Activated CD8-positive, alpha-beta T cell treated with anti-CD3 and anti-CD28 coated beads, Interleukin-2, amount 10 ng/mL, durations not matched to agents 7 days and 5 days (primary cell): Measurements from ENCODE around the gene CA12. TPM values are rescaled to one million over a fixed set of nuclear protein-coding genes. Genes with fewer than 3 reads are reported as not detected.

Experiments used
- ATAC-seq: fragments of 150-1000 bp; cut with Tn5 transposase; one replicate; pipeline ENCODE4 v1.10.0; 2021; ENCODE audit warnings: moderate library complexity
- CTCF ChIA-PET: fragments of 350-600 bp; sonication (Branson Sonifier 250); formaldehyde crosslinking; loops from one replicate; lab custom pipeline; 2021; ENCODE audit warnings: antibody characterized with exemption; lab: Charles Lee
- POLR2A ChIA-PET: fragments of 350-600 bp; sonication (Branson Sonifier 250); formaldehyde crosslinking; loops from one replicate; lab custom pipeline; 2021; ENCODE audit warnings: antibody characterized with exemption; lab: Charles Lee
- DNase-seq: peaks from one replicate; pipeline ENCODE4 v3.0.0-alpha.2; 2020
- H3K27ac Mint-ChIP-seq: one replicate; pipeline ENCODE4 v1.8.0; 2021; ENCODE audit warnings: mild to moderate bottlenecking, mixed read lengths
- H3K27me3 Mint-ChIP-seq: one replicate; pipeline ENCODE4 v1.8.0; 2021; ENCODE audit warnings: low read depth, mixed read lengths
- H3K36me3 Mint-ChIP-seq: one replicate; pipeline ENCODE4 v1.8.0; 2021; ENCODE audit warnings: low read depth, mixed read lengths
- H3K4me1 Mint-ChIP-seq: one replicate; pipeline ENCODE4 v1.8.0; 2021; ENCODE audit warnings: low read depth, mixed read lengths
- H3K4me3 Mint-ChIP-seq: one replicate; pipeline ENCODE4 v1.8.0; 2021; ENCODE audit warnings: mild to moderate bottlenecking, mixed read lengths
- H3K9me3 Mint-ChIP-seq: one replicate; pipeline ENCODE4 v1.8.0; 2022; ENCODE audit warnings: mixed read lengths; ENCODE audit not compliant: insufficient read depth
- total RNA-seq, 2 experiments: library from RNA; stranded (reverse); gene quantifications; one replicate each; pipeline ENCODE4 v1.2.3, GENCODE V29; 2021

CA12 gene
- total RNA-seq, 2 experiments from 2014 or later = not detected

DNA sequence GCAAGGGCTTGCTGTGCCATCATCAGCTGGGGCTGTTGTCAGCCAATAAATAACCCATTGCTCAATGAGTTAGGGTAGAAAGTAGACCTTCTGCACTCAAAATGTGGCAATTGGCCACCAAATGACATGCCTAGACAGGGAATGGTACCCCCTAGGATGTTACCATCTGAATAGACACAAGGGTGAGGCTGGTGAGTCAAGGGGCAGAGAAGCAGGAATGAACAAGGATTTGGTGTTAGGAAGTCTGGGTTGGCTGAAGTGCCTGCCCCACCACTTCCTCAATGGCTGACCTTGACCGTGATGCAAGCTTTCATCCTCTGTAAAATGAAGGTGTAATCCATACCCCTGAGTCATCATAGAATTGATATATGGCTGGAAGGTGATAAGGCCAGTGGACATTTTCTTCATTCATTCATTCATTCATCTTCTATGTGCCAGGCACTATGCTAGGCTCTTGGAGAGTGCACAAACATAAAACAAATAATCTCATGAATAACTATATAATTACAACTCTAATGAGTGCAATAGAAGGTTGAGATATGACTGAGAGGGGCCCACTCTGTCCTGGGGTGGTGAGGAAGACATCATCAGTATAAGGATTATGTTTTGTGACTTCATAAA is 4.4 kb upstream of the CA12 start:
- Mint-ChIP-seq H3K36me3 (no peaks in the 10 kb centered on the region), H3K9me3 (no peaks in the 10 kb centered on the region), H3K4me3 (no peak overlapping the region), H3K4me1 (peaks cover 8% of the 10 kb centered on the region), H3K27me3 (peaks cover 59% of the 10 kb centered on the region), H3K27ac (no peak overlapping the region)
- POLR2A ChIA-PET = interaction anchor here (0.5 kb wide), 1 partner anchor 1266 kb away, joined by 4 read pairs; no protein-coding TSS in a partner anchor
- CTCF ChIA-PET = no interaction called here
- DNase-seq = no peak
- ATAC-seq = no peak

DNA sequence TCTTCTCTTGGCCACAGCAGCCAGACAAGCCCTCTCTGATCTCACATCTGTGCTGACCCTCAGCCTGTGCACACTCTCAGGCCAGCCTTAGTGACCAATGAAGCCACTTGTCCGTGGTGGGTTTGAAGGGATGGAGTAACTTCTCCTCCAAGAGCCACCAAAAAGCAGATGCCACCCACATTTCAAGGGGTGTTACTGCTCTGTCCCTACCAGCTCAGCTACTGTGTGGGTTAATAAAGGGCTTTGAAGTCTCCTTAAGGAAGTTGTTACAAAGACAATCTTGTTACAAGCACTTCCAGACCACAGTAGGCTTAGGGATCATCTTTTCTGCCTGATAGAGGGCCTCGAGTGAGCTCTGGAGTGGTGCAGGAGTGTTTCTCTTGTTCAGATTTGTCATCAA is 3.3 kb upstream of the CA12 start:
- H3K4me3 Mint-ChIP-seq = no peak overlapping the region
- ATAC-seq = no peak
- H3K27me3 Mint-ChIP-seq = peaks cover 67% of the 10 kb centered on the region
- peaks cover 11% of the 10 kb centered on the region for H3K4me1 Mint-ChIP-seq
- POLR2A ChIA-PET = no interaction called here
- CTCF ChIA-PET = no interaction called here
- no peaks in the 10 kb centered on the region for H3K9me3 Mint-ChIP-seq
- DNase-seq = no peak
- no peak overlapping the region for H3K27ac Mint-ChIP-seq
- no peaks in the 10 kb centered on the region for H3K36me3 Mint-ChIP-seq

DNA sequence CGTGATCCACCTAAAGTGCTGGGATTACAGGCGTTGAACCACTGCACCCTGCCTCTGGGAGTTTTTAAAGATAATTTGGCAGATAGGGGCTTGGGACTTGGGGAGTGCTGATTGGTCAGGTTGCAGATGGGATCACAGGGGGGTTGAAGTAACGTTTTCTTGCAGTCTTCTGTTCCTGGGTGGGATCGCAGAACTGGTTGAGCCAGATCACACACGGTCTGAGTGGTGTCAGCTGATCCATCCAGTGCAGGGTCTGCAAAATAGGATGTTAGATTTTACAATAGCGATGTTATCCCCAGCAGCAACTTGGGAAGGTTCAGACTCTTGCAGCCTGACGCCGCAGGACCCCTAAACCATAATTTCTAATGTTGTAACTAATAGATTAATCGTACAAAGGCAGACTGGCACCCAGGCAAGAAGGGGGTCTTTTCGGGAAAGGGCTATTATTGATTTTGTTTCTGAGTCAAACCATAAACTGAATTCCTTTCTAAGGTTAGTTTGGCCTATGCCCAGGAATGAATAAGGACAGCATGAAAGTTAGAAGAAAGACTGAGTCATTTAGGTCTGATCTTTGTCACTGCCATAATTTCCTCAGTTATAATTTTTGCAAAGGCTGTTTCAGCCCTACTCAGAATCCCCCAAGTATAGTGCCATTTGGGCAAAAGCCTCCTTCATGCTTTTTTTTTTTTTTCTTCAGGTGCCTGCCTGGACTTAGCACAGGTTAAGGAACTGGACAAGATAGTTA is 1.5 kb upstream of the CA12 start:
- H3K36me3 Mint-ChIP-seq = no peaks in the 10 kb centered on the region
- CTCF ChIA-PET = no interaction called here
- H3K9me3 Mint-ChIP-seq = no peaks in the 10 kb centered on the region
- ATAC-seq (no peak), DNase-seq (no peak)
- H3K27ac Mint-ChIP-seq = no peak overlapping the region
- H3K4me3 Mint-ChIP-seq = no peak overlapping the region
- H3K4me1 Mint-ChIP-seq = peaks cover 11% of the 10 kb centered on the region
- POLR2A ChIA-PET = no interaction called here
- H3K27me3 Mint-ChIP-seq = peaks cover 70% of the 10 kb centered on the region

DNA sequence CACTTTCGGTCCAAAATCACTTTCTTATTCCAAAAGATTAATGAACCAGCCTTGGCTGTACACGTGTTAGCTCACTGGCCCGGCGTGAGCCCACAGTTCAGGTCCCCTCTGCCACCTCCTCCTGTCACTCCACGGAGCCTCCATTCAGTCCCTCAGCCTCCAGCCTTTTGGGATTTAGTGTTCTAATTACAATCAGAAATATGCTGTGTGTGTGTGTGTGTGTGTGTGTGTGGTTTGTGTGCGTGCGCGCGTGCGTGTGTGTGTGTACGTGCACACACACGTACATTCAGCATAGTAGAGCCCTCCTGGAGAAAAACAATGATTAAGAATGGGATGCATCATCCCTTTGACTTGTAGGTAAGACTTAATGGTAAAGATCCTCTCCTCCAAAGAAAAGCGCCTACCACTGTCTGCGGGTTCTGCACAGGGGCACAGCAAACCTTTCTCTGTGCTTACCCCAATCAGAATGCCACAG is 801 bp downstream of the CA12 start:
- peaks cover 11% of the 10 kb centered on the region for H3K4me1 Mint-ChIP-seq
- H3K36me3 Mint-ChIP-seq = no peaks in the 10 kb centered on the region
- DNase-seq (no peak), ATAC-seq (no peak)
- H3K27ac Mint-ChIP-seq = no peak overlapping the region
- peak overlapping the region; percentile 56 for H3K4me3 Mint-ChIP-seq
- ChIA-PET POLR2A (no interaction called here), CTCF (no interaction called here)
- H3K9me3 Mint-ChIP-seq = no peaks in the 10 kb centered on the region
- H3K27me3 Mint-ChIP-seq = peaks cover 64% of the 10 kb centered on the region

DNA sequence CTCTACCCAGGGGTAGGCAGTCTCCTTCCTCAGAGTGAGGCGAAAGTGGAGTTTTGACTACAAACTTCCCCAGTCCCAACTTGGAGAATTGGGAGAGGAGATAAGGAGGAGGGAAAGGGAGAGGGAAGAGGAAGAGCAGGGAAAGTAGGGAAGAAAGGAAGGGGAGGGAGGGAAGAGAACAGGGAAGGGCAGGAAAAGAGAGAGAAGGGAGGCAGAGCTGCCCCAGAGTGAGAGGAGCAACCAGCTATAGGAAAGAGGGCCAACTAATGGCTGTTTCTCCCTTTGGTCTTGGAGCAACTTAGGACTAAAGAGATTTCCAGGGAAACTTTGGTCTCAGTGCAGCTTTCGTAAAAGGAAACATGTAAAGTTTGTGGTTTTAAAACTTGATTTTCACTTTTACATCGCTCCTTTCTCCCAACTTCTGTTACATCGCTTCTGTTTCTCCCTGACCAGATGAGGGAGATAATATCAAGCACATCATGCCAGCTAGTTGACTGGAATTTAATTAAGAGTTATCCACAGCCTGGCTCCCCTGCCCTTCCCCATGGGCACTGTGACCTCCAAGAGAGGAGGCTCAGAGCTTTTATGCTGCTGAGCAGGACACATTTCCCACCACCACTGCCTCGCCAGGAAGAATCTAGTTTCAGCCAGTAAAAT is 1.4 kb downstream of the CA12 start:
- POLR2A ChIA-PET = no interaction called here

DNA sequence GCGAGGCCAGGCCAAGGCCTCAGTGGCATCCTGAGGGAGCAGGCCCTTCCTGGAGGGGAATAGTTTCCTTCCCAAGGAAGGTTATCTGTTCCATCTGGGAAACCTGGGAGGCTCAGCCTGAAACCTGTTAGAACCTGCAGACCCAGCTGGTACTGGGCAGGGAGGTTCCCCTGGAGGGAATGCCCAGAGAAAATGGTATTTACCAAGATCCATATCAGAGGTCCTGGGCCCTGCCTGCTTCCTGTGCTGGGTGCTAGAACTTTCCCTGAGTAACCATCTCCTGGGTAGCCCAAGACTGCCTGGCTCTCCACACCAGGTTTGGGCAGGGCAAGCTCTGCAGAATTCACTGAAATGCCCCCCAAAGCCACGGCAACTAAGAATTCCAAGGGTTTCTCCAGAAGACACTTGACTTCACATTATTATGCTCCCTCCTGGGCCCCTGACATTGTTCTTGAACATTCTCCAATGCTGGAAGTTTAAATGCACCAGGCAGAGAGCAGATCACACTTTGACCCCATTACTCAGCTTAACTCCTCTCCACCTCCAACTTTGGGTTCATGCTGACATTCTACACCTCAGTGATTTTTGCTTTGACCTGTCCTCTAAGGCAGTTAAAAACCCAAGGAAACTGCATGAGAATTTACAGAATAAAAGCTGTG is 2.0 kb downstream of the CA12 start:
- Mint-ChIP-seq H3K4me1 (peaks cover 17% of the 10 kb centered on the region), H3K27me3 (peaks cover 55% of the 10 kb centered on the region), H3K4me3 (no peak overlapping the region), H3K36me3 (no peaks in the 10 kb centered on the region), H3K27ac (no peak overlapping the region), H3K9me3 (no peaks in the 10 kb centered on the region)
- DNase-seq (no peak), ATAC-seq (no peak)
- POLR2A ChIA-PET = no interaction called here
- CTCF ChIA-PET = no interaction called here

More for the DNA sequence above, 1.4 kb downstream of the CA12 start:
- no peak overlapping the region for H3K27ac Mint-ChIP-seq
- ATAC-seq (no peak), DNase-seq (no peak)
- peaks cover 61% of the 10 kb centered on the region for H3K27me3 Mint-ChIP-seq
- no peak overlapping the region for H3K4me3 Mint-ChIP-seq
- no peaks in the 10 kb centered on the region for H3K9me3 Mint-ChIP-seq
- H3K4me1 Mint-ChIP-seq = peaks cover 11% of the 10 kb centered on the region
- CTCF ChIA-PET = no interaction called here
- H3K36me3 Mint-ChIP-seq = no peaks in the 10 kb centered on the region

DNA sequence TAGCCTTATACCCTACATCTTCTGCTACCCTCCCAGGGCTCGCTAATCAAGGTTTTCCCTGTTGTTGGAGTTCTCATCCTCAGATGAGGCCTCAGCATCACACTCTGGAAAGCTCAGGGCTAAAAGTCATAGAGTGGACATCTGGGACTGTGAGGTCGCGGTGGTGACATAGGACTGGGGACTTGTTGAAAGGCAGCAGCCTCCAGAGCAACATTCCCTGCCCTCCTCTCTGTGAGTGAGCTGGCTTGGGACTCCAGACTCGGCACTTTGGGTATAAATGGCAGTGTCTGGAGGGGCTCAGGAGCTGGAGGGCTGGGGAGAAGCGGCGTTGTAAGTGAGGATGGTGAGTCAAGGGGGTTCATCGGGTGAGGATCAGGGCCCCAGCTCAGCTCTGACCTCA is 2.7 kb downstream of the CA12 start:
- POLR2A ChIA-PET = no interaction called here

DNA sequence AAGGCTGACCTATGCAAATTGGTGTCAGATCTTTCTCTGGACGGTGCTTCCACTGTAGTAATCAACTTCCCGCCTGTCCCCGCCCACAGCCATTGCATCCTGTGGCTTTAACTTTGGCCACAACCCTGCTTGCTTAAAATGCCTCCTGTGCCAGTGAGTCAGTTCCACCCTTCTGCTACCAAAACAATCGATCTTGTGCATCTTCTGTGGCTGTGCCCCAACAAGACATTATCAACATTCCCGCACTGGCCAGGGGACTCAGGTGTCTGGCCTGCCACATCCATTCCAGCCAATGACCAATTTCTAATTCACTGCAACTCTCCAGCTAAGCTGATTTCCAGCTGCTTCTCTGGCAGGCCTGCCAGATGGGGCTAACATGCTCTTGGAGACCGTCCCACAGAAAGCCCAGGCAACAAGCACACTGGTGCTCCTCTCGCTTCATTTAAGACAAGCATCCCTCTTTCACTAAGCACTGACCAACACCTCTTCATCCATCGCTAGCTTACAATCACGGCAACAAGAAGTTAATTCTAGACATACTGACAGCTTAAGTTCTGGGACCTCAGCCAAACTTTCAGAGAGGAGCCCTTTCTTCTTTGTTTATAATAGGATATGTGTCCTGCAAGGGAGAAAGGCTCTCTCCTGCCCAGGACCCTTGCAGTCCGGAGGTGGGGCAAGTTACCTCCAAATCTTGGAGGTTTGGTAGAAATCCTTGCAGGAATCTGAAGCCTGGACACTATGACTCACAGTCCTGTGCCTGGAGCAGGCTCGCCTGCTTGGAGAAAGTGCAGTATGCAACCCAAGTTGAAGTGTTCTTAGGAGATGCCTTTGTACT is 6.7 kb downstream of the CA12 start:
- Mint-ChIP-seq H3K4me1 (peaks cover 11% of the 10 kb centered on the region), H3K27ac (no peak overlapping the region), H3K27me3 (peaks cover 16% of the 10 kb centered on the region), H3K4me3 (no peak overlapping the region), H3K36me3 (no peaks in the 10 kb centered on the region), H3K9me3 (no peaks in the 10 kb centered on the region)
- ChIA-PET POLR2A (no interaction called here), CTCF (interaction anchor here (0.6 kb wide), 1 partner anchor 86 kb away, joined by 3 read pairs; no protein-coding TSS in a partner anchor)
- DNase-seq (peak; percentile 29), ATAC-seq (no peak)

More for the DNA sequence above, 2.7 kb downstream of the CA12 start:
- no peaks in the 10 kb centered on the region for H3K36me3 Mint-ChIP-seq
- DNase-seq (no peak), ATAC-seq (no peak)
- H3K27me3 Mint-ChIP-seq = peaks cover 49% of the 10 kb centered on the region
- no peak overlapping the region for H3K4me3 Mint-ChIP-seq
- no peak overlapping the region for H3K27ac Mint-ChIP-seq
- H3K9me3 Mint-ChIP-seq = no peaks in the 10 kb centered on the region
- H3K4me1 Mint-ChIP-seq = peaks cover 22% of the 10 kb centered on the region
- CTCF ChIA-PET = no interaction called here

DNA sequence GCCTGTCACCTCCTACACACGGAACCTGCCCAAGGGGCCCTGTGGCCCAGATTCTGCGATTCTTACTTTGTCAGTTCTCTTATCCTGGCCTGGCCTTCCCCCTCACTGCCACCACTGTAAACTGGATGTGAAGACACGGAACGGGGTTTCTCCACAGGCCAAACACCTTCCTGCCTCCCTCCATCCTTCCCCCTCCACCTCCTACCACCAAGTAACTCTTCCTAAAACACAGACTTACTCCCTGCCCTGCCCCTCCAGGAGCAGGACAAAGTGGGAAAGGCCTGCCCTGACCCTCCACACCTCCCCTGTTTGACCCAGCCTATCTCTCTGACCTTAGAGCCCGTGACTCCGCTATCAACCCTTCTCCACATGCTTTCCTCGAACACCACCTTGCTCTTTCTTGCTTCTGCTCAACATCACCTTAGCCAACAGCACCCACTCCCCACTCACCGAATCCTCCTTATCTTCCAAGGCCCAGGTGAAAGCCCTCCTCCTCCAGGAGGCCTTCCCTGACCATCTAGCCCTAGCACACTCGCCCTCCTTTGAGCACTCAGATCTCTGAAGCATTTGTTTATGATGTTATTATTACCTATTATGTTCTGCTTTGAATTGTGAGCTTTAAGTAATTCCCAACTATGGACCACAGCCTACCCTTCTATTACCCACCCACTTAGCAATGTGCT is 7.6 kb downstream of the CA12 start:
- H3K36me3 Mint-ChIP-seq = no peaks in the 10 kb centered on the region
- DNase-seq = no peak
- POLR2A ChIA-PET = no interaction called here
- H3K9me3 Mint-ChIP-seq = no peaks in the 10 kb centered on the region
- peaks cover 13% of the 10 kb centered on the region for H3K27me3 Mint-ChIP-seq
- H3K4me1 Mint-ChIP-seq = peaks cover 11% of the 10 kb centered on the region
- H3K27ac Mint-ChIP-seq = no peak overlapping the region
- CTCF ChIA-PET = no interaction called here
- no peak overlapping the region for H3K4me3 Mint-ChIP-seq
- ATAC-seq = no peak

DNA sequence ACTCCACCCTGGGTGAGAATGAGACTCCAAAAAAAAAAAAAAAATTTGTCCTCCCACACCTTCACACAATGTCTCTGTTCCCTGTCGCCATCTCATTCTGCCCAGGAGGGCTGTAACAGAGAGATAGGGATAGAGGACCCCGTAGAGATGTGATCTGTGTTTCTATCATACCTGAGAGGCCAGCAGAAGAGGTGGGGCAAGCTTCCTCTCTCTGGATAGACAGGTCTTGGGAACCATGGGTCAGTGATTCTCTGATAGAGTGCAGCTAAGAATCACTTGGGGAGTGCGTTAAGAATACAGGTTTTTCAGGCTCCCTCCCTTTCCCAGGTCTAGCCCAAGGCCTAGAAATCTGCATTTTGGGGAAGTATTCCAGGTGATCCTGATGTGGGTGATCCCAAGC is 8.3 kb downstream of the CA12 start:
- POLR2A ChIA-PET = no interaction called here
- no peak overlapping the region for H3K4me3 Mint-ChIP-seq
- ATAC-seq (no peak), DNase-seq (no peak)
- CTCF ChIA-PET = no interaction called here
- H3K36me3 Mint-ChIP-seq = no peaks in the 10 kb centered on the region
- no peak overlapping the region for H3K27ac Mint-ChIP-seq
- H3K4me1 Mint-ChIP-seq = peaks cover 11% of the 10 kb centered on the region
- H3K9me3 Mint-ChIP-seq = no peaks in the 10 kb centered on the region
- H3K27me3 Mint-ChIP-seq = peaks cover 6% of the 10 kb centered on the region

DNA sequence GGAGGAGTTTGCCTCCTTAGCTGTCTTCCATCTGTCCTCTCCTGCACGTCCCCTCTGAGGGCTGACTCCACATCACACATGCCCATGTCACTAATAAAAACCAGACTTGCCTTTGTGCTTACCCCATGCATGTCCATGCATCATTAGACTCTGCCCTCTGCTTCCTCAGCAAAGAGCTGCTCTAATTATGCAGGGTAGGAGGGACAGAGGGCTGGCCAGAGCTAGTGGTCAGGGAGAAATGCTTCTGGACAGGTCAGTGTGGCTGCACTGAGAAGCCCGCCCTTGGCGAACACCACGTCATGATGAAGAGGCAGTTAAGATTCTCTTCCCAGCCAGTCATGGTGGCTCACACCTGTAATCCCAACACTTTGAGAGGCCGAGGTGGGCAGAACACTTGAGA is 8.9 kb downstream of the CA12 start:
- CTCF ChIA-PET = interaction anchor here (1.4 kb wide), 1 partner anchor 32 kb away, joined by 3 read pairs; no protein-coding TSS in a partner anchor
- DNase-seq = no peak
- Mint-ChIP-seq H3K4me1 (peaks cover 11% of the 10 kb centered on the region), H3K9me3 (no peaks in the 10 kb centered on the region), H3K27me3 (peaks cover 6% of the 10 kb centered on the region), H3K36me3 (no peaks in the 10 kb centered on the region), H3K4me3 (no peak overlapping the region), H3K27ac (no peak overlapping the region)
- POLR2A ChIA-PET = no interaction called here
- ATAC-seq = no peak
